Activated B cell treated with CpG ODN at 0.5 μM for 24 hours (primary cell): ENCODE data around the gene ZBTB46. TPM values are rescaled to one million over a fixed set of nuclear protein-coding genes. Genes with fewer than 3 reads are reported as not detected.

ENCODE experiments used
- ATAC-seq: fragments of 200-7000 bp; cut with Tn5 transposase; one replicate; pipeline ENCODE4 v1.10.0; 2021; ENCODE audit warnings: low read depth, mild to moderate bottlenecking, moderate library complexity
- CTCF ChIA-PET: fragments of 350-600 bp; sonication (Branson Sonifier 250); formaldehyde crosslinking; loops from one replicate; lab custom pipeline; 2021; ENCODE audit warnings: antibody characterized with exemption; lab: Charles Lee
- POLR2A ChIA-PET: fragments of 350-600 bp; sonication (Branson Sonifier 250); formaldehyde crosslinking; loops from one replicate; lab custom pipeline; 2021; ENCODE audit warnings: antibody characterized with exemption; lab: Charles Lee
- DNase-seq: peaks from one replicate; pipeline ENCODE4 v3.0.0; 2022
- H3K27ac Mint-ChIP-seq: one replicate; pipeline ENCODE4 v1.8.0; 2020; ENCODE audit warnings: mixed read lengths
- H3K27me3 Mint-ChIP-seq: one replicate; pipeline ENCODE4 v1.8.0; 2021; ENCODE audit warnings: mixed read lengths
- H3K36me3 Mint-ChIP-seq: one replicate; pipeline ENCODE4 v1.8.0; 2021; ENCODE audit warnings: low read depth, mixed read lengths
- H3K4me1 Mint-ChIP-seq: one replicate; pipeline ENCODE4 v1.8.0; 2021; ENCODE audit warnings: mixed read lengths
- H3K4me3 Mint-ChIP-seq: one replicate; pipeline ENCODE4 v1.8.0; 2020; ENCODE audit warnings: mild to moderate bottlenecking, mixed read lengths
- H3K9me3 Mint-ChIP-seq: one replicate; pipeline ENCODE4 v1.8.0; 2020; ENCODE audit warnings: mixed read lengths
- CTCF ChIP-seq: fragments of 200-600 bp; IDR thresholded peaks from one replicate; pipeline ENCODE4 v1.8.0; 2022; ENCODE audit warnings: antibody characterized with exemption, mild to moderate bottlenecking
- intact Hi-C: fragments of 100-400 bp; cut with micrococcal nuclease; formaldehyde crosslinking; loops from one replicate; pipeline ENCODE4 v1.15.1; 2024
- total RNA-seq: library from RNA; stranded (reverse); gene quantifications from 2 replicates; pipeline ENCODE4 v1.2.3, GENCODE V29; 2022

Gene ZBTB46
- total RNA-seq, 1 donor from 2014 or later = 0.49 TPM

GRCh38 chr20:63834491-63834880 lies 3.4 kb upstream of the ZBTB46 start:
- Mint-ChIP-seq H3K4me1 (peaks cover 7% of the 10 kb centered on the region), H3K36me3 (peaks cover 3% of the 10 kb centered on the region), H3K9me3 (no peaks in the 10 kb centered on the region), H3K27ac (no peak overlapping the region), H3K4me3 (no peak overlapping the region), H3K27me3 (peaks cover 6% of the 10 kb centered on the region)
- ATAC-seq = no peak
- ChIA-PET POLR2A (no interaction called here), CTCF (no interaction called here)
- DNase-seq = no peak
- TF ChIP-seq CTCF = no peak
- intact Hi-C loops = no loop called here

GRCh38 chr20:63833776-63834490 lies 2.9 kb upstream of the ZBTB46 start:
- ATAC-seq (no peak), DNase-seq (no peak)
- no peaks in the 10 kb centered on the region for H3K9me3 Mint-ChIP-seq
- H3K4me3 Mint-ChIP-seq = no peak overlapping the region
- H3K36me3 Mint-ChIP-seq = peaks cover 3% of the 10 kb centered on the region
- H3K4me1 Mint-ChIP-seq = peaks cover 12% of the 10 kb centered on the region
- POLR2A ChIA-PET = interaction anchor here (0.7 kb wide), 1 partner anchor 15 kb away, joined by 3 read pairs; no protein-coding TSS in a partner anchor
- no peak for TF ChIP-seq CTCF
- peaks cover 12% of the 10 kb centered on the region for H3K27me3 Mint-ChIP-seq
- intact Hi-C loops = no loop called here
- no peak overlapping the region for H3K27ac Mint-ChIP-seq
- CTCF ChIA-PET = no interaction called here

- peak; percentile 16 for ATAC-seq
- peak overlapping the region; percentile 46 for H3K4me3 Mint-ChIP-seq
- ChIA-PET POLR2A (no interaction called here), CTCF (no interaction called here)
- no peak overlapping the region for H3K27ac Mint-ChIP-seq
- no peak for TF ChIP-seq CTCF
- peaks cover 19% of the 10 kb centered on the region for H3K27me3 Mint-ChIP-seq
- H3K36me3 Mint-ChIP-seq = peaks cover 3% of the 10 kb centered on the region
- DNase-seq = peak; percentile 33
- H3K9me3 Mint-ChIP-seq = no peaks in the 10 kb centered on the region
- H3K4me1 Mint-ChIP-seq = peaks cover 12% of the 10 kb centered on the region
- intact Hi-C loops = no loop called here
Measured at GRCh38 chr20:63831993-63832686, 1.1 kb upstream of the ZBTB46 start.

GRCh38 chr20:63831646-63831992 lies 555 bp upstream of the ZBTB46 start:
- no peaks in the 10 kb centered on the region for H3K9me3 Mint-ChIP-seq
- intact Hi-C loops = no loop called here

More at GRCh38 chr20:63831646-63831992, 555 bp upstream of the ZBTB46 start:
- peaks cover 12% of the 10 kb centered on the region for H3K4me1 Mint-ChIP-seq
- no peak overlapping the region for H3K27ac Mint-ChIP-seq
- H3K4me3 Mint-ChIP-seq = no peak overlapping the region
- ATAC-seq (no peak), DNase-seq (no peak)
- ChIA-PET CTCF (no interaction called here), POLR2A (no interaction called here)
- peaks cover 3% of the 10 kb centered on the region for H3K36me3 Mint-ChIP-seq
- peaks cover 23% of the 10 kb centered on the region for H3K27me3 Mint-ChIP-seq
- no peak for TF ChIP-seq CTCF
